Suprapubic skin (tissue), 4 donors: ENCODE measurements around the gene RNF220. TPM values are rescaled to one million over a fixed set of nuclear protein-coding genes. Genes with fewer than 3 reads are reported as not detected.

Experiments
- DNase-seq, 2 donors: peaks; one replicate each; pipeline ENCODE4 v3.0.0-alpha.2; 2019; ENCODE audit warnings: low spot score in 2 of 2
- H3K27ac ChIP-seq: fragments of 200-600 bp; sonication (generic); one replicate; pipeline ENCODE4 v1.5.1; 2019
- H3K27me3 ChIP-seq: fragments of 200-600 bp; sonication (generic); one replicate; pipeline ENCODE4 v1.5.1; 2019
- H3K36me3 ChIP-seq: fragments of 200-600 bp; sonication (generic); one replicate; pipeline ENCODE4 v1.5.1; 2019
- H3K4me1 ChIP-seq: fragments of 200-600 bp; sonication (generic); one replicate; pipeline ENCODE4 v1.5.1; 2019
- H3K4me3 ChIP-seq: fragments of 200-600 bp; sonication (generic); one replicate; pipeline ENCODE4 v1.5.1; 2019; ENCODE audit warnings: mild to moderate bottlenecking
- H3K9me3 ChIP-seq: fragments of 200-600 bp; sonication (generic); one replicate; pipeline ENCODE4 v1.5.1; 2019
- CTCF ChIP-seq, 2 donors: fragments of 200-600 bp in 1 of 2; fragments of 450-650 bp in 1 of 2; sonication (generic) in 1 of 2; IDR thresholded peaks; one replicate each; pipeline ENCODE4 v1.5.1; 2016 to 2019; ENCODE audit warnings: antibody characterized with exemption in 2 of 2, mild to moderate bottlenecking in 1 of 2, moderate library complexity in 1 of 2
- EP300 ChIP-seq: sonication (generic); formaldehyde crosslinking; IDR thresholded peaks from one replicate; pipeline ENCODE4 v1.6.1; 2017; ENCODE audit warnings: antibody characterized with exemption
- POLR2A ChIP-seq, 2 donors: fragments of 450-650 bp; IDR thresholded peaks; one replicate each; pipeline ENCODE4 v1.6.1; 2017; ENCODE audit warnings: antibody characterized with exemption in 2 of 2, mild to moderate bottlenecking in 2 of 2, moderate library complexity in 2 of 2
- POLR2AphosphoS5 ChIP-seq, 3 donors: sonication (generic); formaldehyde crosslinking; IDR thresholded peaks; one replicate each; pipeline ENCODE4 v1.6.1; 2017; ENCODE audit warnings: antibody characterized with exemption in 3 of 3
- WGBS: methylation state at CpG from one replicate; pipeline ENCODE4 v1.1.5; 2018; 5-methylcytosine and 5-hydroxymethylcytosine counted together
- total RNA-seq, 4 donors: library from RNA; depleted of rRNA; stranded (reverse); fragments of >200 nt; gene quantifications; one replicate each; pipeline ENCODE4 v1.1.0, GENCODE V29; 2016

The RNF220 gene
- total RNA-seq, 4 donors from 2014 or later, result 79.4 to 124 (median 99.5) TPM

DNA sequence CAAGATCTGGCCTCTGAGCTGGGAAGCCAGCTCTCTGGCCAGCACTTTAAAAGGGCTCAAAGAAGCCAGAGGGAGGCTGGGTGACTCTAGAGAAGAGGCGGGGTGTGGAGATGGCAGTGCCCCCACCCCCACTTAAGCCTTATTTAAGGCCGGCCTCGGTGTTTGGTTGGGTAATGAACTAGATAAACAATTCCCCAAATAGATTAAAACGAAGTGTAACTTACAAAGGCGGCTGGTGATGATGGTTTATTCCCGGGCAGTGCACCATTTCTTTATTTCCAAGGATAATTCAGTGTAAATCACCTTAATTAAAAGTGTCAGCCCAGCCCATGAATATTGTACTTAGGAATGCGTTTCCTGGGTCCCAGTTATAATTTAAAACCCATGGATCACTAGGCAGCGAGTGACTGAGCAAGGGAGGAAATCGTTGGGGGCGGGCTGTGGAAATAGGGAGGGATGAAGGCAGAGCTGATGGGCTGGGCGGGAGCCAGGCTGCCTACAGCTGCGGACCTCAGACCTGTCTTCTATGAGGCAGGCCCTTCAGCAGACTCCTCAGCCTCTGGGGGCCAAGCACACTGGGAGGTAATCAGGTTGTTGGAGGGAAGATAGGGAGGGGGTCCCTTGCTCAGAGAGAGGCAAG lies 214.3 kb downstream of the RNF220 start:
- H3K27me3 ChIP-seq, result peaks cover 5% of the 10 kb centered on the region
- no peak for TF ChIP-seq POLR2A (IDR thresholded peaks at IDR 0.05)
- TF ChIP-seq CTCF (IDR thresholded peaks at IDR 0.05), result no peak
- TF ChIP-seq EP300, result no peak
- no peak for TF ChIP-seq POLR2AphosphoS5 (IDR thresholded peaks at IDR 0.05)
- no peaks in the 10 kb centered on the region for H3K9me3 ChIP-seq
- H3K4me3 ChIP-seq, result no peak overlapping the region
- WGBS, result 75% methylated on average over 12 of the region's 12 CpGs
- H3K27ac ChIP-seq, result no peak overlapping the region
- H3K4me1 ChIP-seq, result peaks cover 11% of the 10 kb centered on the region
- DNase-seq, result no peak
- no peaks in the 10 kb centered on the region for H3K36me3 ChIP-seq

DNA sequence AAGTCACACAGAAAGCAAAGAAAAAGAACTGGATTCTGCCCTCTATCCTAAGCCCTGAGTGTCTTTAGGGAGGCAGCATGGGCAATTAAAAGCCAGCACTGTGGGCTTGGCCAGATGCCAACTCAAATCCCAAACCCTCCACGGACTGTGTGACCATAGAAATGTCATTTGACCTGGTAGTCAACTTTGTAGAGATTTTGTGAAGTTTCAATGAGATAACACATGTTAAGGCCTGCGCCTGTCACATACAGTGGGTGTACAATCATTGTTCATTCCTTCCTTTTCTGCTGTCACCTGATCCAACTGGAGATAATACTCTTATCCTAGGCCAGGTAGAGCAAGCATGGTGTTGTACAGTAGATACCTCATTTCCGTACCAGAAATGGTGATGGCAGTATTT lies 215.0 kb downstream of the RNF220 start:
- Histone ChIP-seq H3K27me3 (peaks cover 5% of the 10 kb centered on the region), H3K36me3 (no peaks in the 10 kb centered on the region), H3K9me3 (no peaks in the 10 kb centered on the region), H3K27ac (no peak overlapping the region), H3K4me1 (peaks cover 11% of the 10 kb centered on the region), H3K4me3 (no peak overlapping the region)
- DNase-seq, result no peak
- WGBS, result 76% methylated on average over 3 of the region's 3 CpGs
- TF ChIP-seq CTCF (IDR thresholded peaks at IDR 0.05) (no peak), EP300 (no peak), POLR2AphosphoS5 (IDR thresholded peaks at IDR 0.05) (no peak), POLR2A (IDR thresholded peaks at IDR 0.05) (no peak)

DNA sequence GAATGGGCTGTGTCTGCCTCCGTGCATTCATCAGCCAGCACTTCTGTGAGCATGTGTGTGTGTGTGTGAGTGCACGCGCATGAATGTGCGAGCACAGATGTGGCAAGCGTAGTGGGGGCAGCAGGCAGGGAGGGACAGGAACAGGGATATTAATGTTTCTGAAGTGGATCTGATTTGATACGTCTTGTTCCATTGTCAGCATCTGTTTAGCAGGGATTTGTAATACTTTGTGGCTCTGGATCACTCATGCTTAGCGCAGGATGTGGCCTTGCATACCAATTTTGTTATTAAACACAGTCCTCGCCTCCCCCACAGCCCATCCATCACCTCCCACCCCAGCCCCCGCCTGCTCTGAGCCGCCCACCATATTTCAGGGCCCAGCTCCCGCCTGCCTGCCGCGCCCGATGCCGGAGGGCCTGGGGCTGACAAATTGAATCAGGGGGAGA lies 216.8 kb downstream of the RNF220 start:
- 88% methylated on average over 15 of the region's 15 CpGs for WGBS
- Histone ChIP-seq H3K27ac (no peak overlapping the region), H3K4me1 (peaks cover 10% of the 10 kb centered on the region), H3K36me3 (no peaks in the 10 kb centered on the region), H3K4me3 (no peak overlapping the region), H3K27me3 (peaks cover 2% of the 10 kb centered on the region), H3K9me3 (no peaks in the 10 kb centered on the region)
- no peak for DNase-seq
- TF ChIP-seq POLR2AphosphoS5 (IDR thresholded peaks at IDR 0.05) (no peak), EP300 (no peak), CTCF (IDR thresholded peaks at IDR 0.05) (no peak)

DNA sequence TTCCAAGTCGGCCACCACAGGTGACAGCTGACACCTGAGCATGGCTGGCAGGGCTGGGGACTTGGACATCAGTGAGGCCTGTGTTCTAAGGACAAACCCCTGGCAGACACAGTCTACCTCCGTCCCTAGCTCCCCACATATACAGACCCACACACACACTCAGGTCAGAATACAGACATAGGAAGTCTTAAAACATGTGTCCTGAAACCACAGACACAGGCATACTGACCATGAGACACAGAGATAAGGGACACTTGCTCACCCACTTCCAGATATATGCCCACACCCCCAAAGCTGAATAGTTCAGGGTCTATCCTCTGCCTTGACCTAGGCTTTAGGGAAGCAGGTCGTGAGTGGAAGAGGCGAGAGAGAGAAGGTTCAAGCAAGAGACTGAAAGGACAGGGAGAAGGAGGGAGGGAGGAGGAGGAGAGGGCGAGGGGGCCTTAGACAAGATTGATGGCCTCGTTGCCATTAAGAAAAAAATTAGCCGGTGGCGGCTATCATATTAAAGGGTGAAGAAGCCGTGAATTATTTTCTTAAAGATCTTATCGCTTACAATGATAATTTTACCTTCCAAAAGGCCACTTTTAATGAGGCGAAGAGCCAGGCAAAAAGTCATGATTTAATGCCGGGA lies 219.3 kb downstream of the RNF220 start:
- H3K4me3 ChIP-seq, result no peak overlapping the region
- no peaks in the 10 kb centered on the region for H3K4me1 ChIP-seq
- H3K27me3 ChIP-seq, result no peaks in the 10 kb centered on the region
- WGBS, result 86% methylated on average over 12 of the region's 12 CpGs
- H3K27ac ChIP-seq, result no peak overlapping the region
- no peak for DNase-seq
- no peaks in the 10 kb centered on the region for H3K9me3 ChIP-seq
- no peaks in the 10 kb centered on the region for H3K36me3 ChIP-seq
- TF ChIP-seq POLR2A (IDR thresholded peaks at IDR 0.05) (no peak), CTCF (IDR thresholded peaks at IDR 0.05) (no peak), EP300 (no peak), POLR2AphosphoS5 (IDR thresholded peaks at IDR 0.05) (no peak)

- no peak for TF ChIP-seq POLR2AphosphoS5 (IDR thresholded peaks at IDR 0.05)
- 90% methylated on average over 7 of the region's 7 CpGs for WGBS
- H3K4me3 ChIP-seq, result no peak overlapping the region
- no peaks in the 10 kb centered on the region for H3K9me3 ChIP-seq
- DNase-seq, result no peak
- H3K27ac ChIP-seq, result no peak overlapping the region
- no peaks in the 10 kb centered on the region for H3K27me3 ChIP-seq
- H3K36me3 ChIP-seq, result no peaks in the 10 kb centered on the region
- no peaks in the 10 kb centered on the region for H3K4me1 ChIP-seq
Observed at GRCh38 chr1:44625348-44625747, 220.3 kb downstream of the RNF220 start.
